ENCODE results near the gene PTPN14. TPM values are rescaled to one million over a fixed set of nuclear protein-coding genes. Genes with fewer than 3 reads are reported as not detected.

Gene PTPN14
- total RNA-seq, 1 experiment from 2014 or later, result 27.4 TPM

DNA sequence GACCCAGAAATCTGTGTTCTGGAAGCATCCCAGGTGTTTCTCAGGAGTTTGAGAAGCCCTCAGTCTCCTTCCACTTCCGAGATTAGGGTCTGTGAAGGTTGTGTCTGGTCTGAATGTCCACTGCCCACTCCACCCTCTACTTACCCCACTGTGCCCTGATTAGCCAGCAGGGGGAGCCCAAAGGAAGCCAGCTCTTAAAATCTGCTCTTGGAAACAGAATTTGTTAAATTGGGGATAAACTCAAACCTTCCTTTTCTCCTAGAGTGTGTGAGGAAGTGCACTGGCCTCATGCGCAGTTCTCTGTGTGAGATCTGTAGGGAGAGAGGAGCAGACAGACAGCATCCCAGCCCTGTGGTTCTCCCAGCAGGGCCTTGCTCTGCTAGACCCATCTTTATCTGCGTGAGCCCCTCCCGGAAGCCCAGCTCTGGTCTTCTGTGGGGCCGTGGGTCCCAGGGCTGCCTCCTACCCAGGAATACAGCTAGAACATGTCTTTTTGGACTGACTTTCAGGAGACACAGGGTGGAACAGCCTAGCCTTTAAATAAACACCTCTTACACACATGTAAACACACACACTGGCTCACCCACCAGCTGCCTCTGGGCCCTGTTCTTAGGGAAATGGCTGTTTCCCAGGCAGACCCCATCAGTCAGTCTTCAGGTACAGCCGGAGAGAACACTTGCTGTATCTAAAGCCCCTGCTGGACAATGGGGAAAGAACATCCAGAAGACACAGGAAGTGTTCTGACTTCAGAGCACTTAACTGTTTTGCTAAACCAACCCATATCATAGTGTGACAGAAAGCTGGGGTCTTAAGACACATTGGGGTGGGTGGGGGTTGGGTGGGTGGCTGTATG lies 218.2 kb downstream of the PTPN14 start:
- peak; percentile 63 for DNase-seq (ENCODE audit: low read depth)

DNA sequence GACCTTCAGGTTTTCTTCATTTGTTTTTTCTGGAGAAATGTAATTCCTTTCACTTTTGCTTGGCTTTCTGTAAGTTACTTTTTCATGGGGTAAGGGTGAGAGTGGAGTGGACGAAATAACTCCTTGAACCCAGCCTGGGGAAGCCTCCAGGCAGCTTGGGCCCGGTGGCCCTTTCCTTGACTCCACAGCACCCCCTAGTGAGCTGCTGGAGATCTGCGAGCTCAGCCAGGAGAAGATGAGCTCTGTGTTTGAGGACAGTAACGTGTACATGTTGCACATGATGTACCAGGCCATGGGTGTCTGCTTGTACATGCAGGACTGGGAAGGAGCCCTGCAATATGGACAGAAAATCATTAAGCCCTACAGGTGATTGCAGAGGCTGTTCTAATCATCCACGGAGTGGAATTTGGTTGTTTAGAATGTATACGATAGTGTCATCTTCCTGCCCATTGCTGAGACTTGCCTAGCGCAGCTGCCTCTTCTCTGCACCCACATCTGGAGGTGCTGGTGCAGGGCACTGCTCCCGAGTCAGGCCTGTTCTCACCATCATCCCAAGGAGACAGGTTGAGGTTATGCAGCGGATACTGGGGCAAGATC lies 219.5 kb downstream of the PTPN14 start:
- DNase-seq (ENCODE audit: low read depth), result peak; percentile 45

DNA sequence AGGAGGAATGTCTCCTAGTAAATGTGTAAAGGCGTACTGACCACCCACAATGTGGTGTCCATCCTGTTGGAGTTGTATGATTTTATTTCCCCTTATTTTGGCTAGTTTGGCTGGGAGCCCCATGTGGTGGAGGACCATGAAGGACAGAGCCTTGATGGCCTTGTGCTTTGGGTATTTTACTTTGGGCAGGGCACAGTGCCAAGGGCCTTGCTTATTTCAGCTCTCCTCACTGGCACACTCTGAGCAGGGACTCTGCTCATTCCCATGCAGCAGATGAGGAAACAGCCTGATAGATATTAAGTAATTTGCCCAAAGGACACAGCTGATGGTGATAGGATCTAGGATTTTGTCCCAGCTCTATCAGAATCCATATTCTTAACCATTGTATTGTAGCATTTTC lies 220.2 kb downstream of the PTPN14 start:
- DNase-seq (ENCODE audit: low read depth), result no peak

DNA sequence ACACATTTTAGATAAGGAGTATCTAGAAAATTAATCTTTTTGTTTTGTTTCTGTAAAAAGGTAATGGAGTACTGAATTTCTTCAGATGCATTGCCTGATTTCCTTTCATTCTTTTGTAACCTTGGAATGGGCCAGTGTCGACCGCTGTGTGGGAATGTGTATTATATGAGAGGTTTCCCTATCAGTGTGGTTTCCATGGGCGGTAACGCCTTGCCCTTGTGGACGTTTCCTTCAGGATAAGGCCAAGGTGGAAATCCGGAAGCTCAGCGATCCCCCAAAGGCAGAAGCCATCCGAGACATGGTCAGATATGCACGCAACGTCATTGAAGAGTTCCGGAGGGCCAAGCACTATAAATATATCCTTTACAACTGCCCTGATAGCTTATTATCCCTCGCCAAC lies 220.7 kb downstream of the PTPN14 start:
- DNase-seq (ENCODE audit: low read depth), result no peak

DNA sequence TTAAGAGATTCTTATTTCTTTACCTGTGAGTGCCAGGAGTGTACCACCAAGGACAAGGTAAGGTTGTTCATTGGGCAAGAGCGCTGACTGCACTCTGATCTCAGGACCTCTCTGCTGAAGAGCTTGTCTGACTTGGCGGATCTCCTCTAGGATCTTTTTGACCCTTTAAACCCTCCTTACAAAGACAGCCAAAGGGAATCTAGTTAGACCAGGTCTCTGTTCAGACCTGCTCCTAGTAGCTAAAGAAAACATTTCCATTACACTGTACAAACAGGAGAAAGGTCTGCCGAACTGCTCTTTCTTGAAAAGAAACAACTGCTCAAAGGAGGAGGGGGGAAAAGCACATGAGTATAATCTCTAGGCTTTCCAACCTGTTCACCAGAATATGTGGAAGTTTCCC lies 221.2 kb downstream of the PTPN14 start:
- no peak for DNase-seq (ENCODE audit: low read depth)

DNA sequence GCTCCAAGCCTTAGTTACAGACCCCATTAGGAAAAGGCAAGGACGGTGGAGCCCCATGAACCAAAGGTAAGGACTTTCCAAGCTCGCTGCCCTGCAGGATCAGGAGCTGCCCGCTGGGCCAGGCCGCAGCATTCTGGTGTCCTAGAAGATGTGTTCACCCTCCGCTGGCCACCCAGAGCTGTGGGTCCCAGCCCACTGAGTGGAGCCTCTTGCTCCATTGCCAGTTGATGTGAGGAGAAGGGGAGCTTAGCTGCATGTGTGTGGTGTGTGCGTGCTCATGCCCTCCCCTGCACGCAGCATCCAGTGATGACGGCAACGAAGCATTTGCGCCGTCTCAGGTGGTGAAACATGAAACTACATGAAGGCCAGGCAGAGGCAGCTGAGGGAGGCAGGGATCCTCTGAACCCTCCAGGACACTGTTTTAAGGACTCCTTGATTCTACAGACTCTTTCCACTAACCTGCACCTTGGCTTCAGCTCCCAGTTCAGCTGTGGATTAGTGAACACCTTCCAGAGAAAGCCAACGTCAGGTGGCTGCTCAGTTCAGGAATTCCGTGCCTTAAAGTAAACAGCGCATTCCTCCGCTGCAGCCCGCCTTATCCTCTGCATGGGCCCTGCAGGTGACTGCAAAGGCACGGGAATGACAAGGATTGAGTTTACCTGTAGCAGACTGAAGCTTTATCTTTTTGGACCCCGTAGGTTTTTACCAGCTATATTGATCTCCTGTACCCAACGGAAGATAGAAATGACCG lies 221.8 kb downstream of the PTPN14 start:
- DNase-seq (ENCODE audit: low read depth), result no peak

DNA sequence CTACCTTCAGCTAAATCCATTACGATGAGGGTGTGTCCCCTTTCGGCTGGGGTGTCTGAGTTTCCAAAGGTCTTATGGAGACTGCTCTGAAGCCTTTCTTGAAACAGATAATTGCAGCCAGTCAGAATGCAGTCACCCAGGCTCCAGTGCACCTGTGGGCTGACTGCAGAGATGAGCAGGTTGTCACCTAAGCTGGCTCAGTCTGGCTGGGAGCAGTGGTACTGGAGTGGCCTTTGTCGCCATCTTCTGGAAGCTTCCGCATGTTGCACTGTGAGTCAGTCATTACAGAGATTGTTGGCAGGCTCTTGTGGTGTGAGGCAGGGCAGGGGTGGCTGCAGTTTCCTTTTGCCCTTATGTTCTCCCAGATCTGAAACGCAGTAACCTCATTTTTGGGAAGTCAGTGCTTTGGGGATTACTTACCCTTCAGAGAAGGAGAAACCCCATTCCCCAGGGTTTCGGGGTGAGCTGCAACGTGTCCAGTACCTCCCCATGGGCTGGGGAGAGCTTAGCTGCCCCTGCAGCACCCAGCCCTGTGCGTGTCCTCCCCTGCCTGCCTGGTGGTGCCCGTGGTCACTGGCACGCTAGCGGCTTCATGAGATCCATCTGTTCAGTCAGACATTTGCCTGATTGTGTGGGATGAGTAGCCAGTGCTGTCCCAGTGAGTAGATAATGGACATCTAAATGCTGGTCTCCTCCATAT lies 222.5 kb downstream of the PTPN14 start:
- DNase-seq (ENCODE audit: low read depth), result peak; percentile 76

DNA sequence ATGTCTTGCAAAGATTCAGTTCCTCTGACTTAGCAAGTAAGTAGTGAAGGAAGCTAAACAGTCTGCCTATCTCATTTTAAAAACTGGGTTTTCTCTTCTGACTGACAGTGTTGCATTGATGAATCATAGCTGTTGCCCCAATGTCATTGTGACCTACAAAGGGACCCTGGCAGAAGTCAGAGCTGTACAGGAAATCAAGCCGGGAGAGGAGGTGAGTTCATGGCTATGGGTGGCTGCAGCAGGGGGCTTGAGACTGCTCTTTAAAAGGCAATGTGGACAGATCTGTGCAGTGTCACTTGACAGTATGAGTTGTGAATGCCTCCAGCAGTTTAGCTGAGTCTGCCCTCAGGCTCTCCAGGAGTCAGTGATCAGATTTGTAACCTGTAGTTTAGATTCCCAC lies 223.9 kb downstream of the PTPN14 start:
- peak; percentile 19 for DNase-seq (ENCODE audit: low read depth)

DNA sequence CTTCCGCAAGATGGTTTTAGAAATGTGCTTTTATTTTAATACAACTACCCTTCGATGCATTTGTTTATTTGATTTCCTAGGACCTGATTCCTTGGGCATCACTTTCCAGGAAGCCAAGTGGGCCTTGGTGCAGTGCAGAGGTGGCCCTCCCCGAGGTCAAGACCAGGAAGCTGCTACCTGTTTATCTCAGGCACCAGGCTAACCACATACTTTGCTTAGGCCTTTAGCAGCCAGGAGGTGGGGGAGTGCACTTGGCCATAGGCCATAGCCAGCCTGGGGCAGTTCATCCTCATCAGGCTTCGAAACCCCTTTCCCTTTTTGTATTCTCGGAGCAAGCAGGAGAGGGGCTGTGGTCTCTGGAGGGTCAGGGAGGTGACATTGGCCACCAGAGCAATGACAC lies 225.0 kb downstream of the PTPN14 start:
- DNase-seq (ENCODE audit: low read depth), result no peak

DNA sequence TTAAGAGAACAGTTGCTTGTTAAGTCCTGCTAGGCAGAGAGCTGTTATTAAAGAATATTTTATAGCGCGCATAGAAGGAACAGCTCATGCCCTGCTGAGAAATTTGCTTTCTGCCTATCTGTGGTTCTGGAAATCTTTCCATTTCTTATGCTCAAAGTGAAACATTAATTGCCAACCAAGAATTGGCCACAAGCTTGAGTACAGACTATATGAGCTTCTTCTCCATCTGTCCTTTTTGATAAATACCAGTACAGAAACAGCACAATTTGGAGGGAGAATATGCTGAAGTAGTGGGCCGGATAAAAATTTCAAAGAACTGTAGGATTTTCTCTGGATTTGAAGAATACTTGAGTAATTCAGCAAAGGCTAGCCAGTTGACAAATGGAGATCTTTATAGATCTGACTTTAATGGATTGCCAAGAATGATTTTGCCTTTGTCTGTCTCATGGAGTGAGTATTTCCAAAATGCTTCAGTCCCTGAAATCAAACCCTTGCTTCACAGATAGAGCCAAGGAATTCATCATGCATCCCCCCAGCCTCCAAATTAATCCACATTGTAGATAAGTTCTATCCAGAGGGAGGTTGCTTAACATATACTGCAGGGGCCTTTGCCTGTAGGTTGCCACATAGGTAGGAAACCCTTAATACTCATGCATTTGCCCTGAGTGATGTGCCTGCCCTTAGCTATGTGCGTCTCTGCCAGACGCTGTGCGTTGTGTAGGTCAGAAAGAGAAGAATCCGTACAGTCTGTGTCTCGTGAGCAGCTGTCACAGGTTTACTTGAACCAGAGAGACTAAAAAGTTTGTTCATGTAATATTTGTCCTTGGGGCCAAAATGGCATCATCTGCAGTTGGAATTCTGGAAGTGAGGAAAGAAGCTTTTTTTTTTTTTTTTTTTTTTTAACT lies 226.3 kb downstream of the PTPN14 start:
- no peak for DNase-seq (ENCODE audit: low read depth)

DNA sequence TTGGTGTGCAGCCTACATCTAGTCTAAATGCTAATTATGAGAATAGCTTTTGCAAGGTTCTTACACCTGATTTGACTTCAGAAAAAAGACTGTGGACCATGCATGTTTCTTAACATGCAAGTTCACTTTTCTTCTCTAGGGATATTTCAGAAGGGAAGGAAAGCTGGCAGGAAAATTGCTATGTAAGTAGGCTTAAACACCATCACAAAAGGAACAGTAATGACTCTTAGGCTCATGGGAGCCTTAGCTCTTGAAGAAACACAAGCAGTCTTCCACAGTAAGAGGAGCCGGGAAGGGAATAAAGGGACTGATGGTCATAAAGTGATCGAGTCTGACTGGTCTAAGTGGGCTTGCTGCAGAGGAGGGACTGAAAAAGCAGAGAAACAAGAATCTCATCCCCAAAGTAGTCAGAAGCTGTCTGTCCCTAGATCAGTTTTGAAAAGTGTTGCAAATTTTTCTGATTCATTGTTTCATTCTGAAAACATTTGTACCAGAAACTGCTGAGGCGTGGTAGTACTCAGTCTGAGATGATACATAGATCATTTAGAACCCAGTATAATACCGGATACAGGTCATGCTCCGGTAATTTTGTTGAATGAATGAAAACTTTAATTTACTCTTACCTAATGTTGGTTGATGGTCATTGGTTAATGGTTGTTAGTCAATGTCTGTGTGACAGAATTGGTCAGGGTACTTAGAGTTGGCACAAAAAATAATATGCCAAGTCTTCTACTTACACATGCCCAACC lies 229.5 kb downstream of the PTPN14 start:
- no peak for DNase-seq (ENCODE audit: low read depth)

DNA sequence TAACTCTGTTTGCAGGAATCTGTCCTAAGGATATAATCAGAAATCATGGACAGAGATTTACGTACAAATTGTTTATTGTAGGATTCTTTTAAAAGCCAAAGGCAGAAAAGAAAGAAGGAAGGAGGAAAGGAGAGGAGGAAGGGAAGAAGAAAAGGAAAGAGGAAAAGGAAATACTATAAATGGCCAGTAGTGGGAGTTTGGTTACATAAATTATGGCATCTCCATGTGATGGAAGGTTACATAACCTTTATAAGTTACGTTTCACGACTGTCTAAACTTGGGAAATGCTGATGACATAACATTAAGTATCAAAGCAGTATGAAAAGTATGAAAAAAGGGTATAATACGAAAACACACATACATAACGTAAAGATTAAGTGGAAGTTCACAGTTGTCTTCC lies 231.5 kb downstream of the PTPN14 start:
- no peak for DNase-seq (ENCODE audit: low read depth)

DNA sequence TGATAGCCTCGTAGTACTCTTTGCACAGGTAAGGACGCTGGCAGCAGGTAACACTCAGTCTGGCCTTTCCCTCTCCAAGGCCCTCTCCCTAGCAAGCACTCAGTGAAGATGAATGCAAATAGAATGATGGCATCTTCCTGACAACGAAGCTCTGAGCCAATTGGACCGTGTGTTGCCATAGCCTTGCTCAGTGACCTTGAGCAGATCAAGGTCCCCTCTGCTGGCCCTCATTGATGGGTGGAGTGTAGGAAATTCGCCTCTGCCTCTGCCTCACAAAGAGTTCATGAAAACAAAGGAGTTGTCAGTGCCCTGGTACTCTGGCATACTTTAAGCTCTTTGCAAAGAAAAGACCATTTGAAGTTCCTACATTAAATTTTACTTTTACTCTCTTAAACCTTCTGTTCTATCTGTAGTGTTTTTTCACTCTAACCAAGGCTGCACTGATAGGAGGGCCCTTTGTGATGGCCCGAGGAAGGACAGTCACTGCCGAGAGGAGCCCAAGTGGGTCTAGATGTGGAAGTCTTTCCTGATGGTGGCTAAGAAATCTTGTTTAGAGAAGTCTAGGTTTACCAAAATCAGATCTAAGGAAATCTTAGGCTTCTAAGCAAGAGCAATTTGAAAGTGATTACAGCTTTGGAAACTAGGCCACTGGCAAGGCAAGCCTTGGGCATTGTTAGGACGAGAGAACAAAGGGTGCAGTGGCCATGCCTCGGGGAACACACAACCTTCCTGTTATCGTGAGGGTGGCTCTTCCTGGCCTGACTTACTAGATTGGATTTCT lies 232.3 kb downstream of the PTPN14 start:
- no peak for DNase-seq (ENCODE audit: low read depth)

DNA sequence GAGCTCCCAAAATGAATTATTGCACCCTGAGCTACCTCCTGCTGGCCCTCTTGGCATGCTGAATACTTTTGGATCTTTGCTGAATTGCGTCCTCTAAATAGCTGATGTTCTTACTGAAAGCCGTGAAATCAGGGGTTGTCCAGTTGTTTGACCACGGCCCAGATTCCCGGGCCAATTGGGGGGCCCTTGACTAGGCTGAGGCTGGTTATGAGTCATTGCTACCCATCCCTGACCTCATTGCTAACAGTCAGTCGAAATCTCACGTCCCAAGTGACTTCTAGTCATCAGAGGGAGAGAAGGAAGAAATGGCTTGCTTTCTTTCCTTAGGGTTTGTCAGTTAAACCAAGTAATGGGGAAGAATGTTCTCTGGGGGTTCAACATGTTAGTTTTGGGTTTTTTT lies 233.0 kb downstream of the PTPN14 start:
- DNase-seq (ENCODE audit: low read depth), result no peak

DNA sequence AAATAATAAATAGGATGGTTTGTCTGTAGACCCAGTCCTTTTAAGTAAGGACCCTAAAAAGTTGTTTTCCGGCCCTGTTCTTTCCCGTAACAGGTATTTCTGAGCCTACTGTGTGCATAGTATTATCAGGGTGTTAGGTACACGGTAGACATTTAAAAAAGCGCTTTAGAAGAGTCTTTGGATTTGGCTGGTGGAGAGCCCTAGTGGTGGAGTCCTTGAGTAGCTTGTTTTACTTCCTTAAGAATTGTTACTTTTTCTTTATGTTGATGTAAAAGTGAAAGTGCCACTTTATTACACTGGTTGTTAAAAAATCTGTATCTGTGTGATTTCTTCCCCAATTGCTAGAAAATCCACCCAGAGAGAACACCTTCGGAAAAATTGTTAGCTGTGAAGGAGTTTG lies 233.7 kb downstream of the PTPN14 start:
- DNase-seq (ENCODE audit: low read depth), result no peak

DNA sequence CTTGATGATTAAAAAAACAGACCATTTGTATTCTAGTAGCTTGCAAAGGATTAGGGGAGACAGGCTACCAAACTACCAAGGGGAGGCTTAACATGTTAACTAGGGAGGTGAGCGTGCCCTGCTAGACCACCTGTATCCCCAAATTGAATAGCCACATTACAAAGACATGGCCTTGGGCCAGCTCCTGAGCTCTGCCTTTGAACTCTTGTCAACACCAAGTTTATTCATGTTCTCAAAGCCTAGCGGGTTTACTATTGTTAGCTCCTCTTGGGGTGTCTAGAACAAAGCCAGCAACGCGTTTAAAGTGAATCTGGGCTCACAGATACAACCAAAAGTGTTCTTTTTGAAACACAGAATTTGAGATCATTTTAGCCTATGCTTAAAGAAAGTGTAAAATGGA lies 234.1 kb downstream of the PTPN14 start:
- DNase-seq (ENCODE audit: low read depth), result no peak

DNA sequence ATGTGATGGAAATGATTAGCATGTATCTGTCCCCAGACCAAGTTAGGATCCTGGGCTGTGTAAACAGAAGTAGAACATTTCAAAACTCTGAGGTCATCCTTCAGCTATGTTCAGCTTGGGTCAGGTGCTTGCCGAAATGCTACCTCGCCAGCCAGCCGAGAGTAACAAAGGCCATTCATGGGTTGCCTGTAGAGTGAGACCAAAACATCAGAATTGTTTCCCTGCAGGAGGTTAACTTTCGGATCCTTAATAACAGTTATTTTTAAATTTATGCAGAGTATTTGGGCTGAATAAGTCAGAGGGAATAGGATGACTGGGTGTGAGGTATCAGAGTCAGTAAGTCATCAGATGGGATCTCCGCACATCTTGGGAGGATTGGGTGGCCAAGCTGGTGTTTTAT lies 234.8 kb downstream of the PTPN14 start:
- peak; percentile 87 for DNase-seq (ENCODE audit: low read depth)

DNA sequence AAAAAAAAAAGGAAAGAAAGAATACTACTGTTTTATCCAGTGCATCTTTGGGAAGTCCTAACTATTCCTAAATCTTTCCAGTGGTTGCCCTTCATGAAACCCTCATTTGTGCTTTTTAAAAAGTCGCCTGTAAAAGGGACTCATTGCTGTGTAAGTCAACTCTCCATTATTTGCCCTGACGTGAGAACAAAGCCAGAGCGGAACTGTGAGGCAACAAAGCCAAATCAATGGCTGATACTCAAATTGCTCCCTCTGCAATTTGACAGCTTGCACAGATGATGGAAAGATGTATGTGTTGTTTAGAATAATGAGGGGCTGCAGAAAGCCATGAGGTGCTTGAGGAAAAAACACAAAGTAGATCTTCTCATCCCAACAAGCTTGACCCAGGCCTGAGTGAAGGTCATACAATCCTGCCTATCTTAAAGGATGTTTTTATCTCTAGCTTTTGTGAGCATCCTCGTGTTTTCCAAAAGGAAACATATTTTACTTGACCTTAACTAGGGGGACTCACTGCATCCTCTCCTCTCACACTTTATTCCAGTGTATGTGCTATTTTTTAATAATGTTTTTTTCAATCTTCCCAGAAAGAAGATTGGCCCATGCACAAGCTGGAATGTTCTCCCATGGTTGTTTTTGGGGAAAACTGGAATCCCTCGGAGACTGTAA lies 237.1 kb downstream of the PTPN14 start:
- no peak for DNase-seq (ENCODE audit: low read depth)

DNA sequence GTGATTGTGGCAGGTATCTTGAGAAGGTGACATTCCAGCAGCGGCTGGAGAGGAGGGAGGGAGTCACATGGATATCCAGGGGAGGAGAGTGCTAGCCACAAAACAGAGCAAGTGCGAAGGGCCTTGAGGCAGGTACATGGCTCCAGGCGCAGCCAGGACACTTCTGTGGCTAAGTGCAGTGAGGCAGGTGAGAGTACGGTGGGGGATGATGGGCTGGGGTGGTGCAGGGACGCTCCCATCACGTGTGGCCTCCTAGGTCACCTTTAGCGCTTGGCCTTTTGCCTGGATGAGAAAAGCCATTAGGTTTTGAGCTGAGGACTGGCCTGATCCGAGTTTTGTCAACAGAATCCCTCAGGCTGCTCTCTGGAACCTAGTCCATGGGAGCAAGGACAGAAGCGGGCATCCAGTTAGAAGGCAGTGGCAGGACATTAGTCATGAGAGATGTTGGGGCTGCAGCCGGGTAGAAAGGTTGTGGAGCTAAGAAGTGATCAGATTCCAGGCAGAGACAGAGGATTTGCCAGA lies 238.8 kb downstream of the PTPN14 start:
- no peak for DNase-seq (ENCODE audit: low read depth)

Data from M059J (cell line).